EH (cell line): Measurements from ENCODE around the gene TENM4.
A peak's percentile ranks its signal among the peaks of the same experiment; 100 is the strongest.
"Not testable (repeated sequence)": the region's sequence is repeated elsewhere in the genome, so short reads cannot be mapped to it uniquely, and the experiment has no call there.

Experiments
- DNase-seq: peaks from one replicate; pipeline ENCODE4 v3.0.0-alpha.2; 2015; ENCODE audit warnings: low read depth

The TENM4 gene

DNA sequence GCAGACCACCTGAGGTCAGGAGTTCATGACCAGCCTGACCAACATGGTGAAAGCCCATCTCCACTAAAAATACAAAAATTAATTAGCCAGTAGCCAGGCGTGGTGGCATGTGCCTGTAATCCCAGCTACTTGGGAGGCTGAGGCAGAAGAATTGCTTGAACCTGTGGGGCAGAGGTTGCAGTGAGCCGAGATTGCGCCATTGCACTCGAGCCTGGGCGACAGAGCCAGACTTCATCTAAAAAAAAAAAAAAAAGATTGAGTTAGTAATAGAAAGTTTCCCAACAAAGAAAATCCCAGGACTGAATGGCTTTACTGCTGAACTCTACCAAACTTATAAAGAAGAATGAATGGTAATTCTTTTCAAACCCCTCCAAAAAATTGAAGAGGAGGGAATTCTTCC, 803.3 kb downstream of the TENM4 start:
- not testable (repeated sequence) for DNase-seq

DNA sequence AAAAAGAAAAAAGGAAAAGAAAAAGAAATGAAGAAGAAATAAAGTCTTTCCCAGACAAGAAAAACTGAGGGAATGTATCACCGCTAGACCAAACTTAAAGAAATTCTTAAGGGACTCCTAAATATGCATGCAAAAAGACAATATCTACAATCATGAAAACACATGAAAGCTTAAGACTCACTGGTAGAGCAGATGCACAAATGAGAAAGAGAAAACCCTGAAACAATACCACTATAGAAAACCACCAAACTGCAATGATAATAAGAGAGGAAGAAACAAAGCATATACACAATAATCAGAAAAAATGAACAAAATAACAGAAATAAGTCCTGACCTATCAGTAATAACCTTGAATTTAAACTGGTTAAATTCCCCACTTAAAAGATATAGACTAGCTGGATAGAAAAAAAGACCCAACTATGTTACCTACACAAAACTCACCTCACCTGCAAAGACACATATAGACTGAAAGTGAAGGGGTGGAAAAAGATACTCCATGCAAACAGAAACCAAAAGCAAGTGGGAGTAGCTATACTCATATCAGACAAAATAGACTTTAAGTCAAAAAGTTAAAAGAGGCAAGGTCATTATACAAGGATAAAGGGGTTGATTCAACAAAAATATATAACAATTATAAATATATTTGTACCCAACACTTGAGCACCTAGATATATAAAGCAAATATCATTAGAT, 804.9 kb downstream of the TENM4 start:
- DNase-seq, result no peak

DNA sequence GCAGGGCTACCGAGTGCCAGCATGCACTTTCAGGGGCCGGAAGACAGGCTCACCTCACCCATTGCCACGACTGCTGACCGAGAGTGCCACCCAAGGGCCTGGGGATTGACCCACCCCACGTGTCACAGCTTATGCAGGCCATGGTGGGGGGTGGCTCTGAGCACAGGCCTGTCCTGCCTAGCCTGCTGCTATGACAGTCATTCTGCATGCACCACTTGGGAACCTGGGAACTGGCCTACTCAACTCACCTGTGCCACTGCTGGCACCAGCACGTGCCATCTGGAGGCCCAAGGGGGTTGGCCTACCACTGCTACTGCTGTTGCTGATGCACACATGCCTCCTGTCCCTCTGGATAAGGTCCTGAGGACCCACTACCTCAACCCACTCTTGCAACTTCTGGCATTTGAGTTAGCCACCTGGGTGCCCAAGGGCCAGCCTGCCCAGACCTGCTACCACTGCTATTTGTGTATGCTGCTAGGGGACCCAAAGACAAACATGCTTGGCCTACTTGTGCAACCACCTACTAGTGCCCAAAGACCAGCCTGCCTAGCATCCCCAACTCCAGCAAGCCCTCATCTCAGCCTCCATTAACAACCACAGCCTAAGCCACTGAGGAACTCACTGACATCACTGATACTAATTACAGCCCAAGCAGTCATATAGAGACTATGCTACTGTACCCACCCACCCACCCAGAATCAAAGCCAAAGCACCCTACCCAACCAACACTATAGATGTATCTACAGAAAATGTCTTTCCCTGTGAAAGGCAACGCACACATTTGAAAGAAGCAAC, 807.1 kb downstream of the TENM4 start:
- no peak for DNase-seq

DNA sequence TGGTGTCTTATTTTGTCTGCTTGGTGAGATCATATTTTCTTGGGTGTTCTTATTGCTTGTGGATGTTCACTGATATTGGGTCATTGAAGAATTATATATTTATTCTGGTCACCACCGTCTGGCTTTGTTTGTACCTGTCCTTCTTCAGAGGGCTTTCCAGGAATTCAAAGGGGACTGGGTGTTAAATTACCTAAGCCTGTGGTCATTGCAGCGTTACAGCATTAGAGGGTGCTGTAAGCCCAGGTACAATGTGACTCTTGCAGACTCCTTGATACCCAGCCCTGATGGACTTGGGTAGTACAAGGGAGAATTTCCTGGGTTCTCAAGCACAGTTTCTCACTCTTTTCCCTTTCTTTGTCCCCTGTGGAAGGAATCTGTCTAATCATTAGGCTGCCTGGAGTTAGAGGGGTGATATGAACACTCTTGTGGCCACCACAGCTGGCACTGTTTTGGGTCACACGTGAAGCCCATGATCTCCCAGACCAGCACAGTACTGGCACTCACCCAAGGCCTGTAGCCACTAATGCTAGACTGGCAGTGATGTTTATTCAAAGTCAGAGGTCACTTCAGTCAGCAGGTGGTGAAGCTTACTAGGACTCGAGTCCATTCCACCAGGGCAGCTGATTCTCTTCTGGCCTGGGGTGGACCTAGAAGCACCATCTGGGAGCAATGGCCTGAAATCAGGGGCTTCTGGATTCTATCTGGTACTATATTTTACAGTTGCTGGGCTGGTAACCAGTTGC, 810.1 kb downstream of the TENM4 start:
- no peak for DNase-seq

DNA sequence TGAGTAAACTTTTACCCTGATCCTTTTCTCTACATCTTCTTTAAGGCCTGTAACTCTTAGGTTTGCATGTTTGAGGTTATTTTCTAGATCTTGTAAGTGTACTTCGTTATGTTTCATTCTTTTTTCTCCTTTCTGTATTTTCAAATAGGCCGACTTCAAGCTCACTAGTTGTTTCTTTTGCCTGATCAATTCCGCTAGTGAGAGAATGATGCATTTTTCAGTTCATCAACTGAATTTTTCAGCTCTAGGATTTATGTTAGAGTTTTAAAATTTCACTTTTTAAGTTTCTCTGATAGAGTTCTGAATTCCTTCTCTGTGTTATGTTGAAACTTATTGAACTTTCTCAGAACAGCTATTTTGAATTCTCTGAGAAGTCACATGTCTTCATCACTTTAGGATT, 810.7 kb downstream of the TENM4 start:
- DNase-seq, result no peak

DNA sequence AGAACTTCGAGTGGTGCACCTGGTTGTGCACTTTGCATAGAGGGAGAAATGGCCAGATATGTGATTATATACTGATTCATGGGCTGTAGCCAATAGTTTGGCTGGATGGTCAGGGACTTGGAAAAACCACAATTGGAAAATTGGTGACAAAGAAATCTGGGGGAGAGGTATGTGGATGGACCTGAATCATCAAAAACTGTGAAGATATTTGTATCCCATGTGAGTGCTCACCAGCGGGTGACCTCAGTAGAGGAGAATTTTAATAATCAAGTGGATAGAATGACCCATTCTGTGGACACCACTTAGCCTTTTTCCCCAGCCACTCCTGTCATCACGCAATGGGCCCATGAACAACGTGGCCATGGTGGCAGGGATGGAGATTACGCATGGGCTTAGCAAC, 818.2 kb downstream of the TENM4 start:
- no peak for DNase-seq

- DNase-seq, result no peak
Observed at GRCh38 chr11:78620159-78620558, 820.7 kb downstream of the TENM4 start.

DNA sequence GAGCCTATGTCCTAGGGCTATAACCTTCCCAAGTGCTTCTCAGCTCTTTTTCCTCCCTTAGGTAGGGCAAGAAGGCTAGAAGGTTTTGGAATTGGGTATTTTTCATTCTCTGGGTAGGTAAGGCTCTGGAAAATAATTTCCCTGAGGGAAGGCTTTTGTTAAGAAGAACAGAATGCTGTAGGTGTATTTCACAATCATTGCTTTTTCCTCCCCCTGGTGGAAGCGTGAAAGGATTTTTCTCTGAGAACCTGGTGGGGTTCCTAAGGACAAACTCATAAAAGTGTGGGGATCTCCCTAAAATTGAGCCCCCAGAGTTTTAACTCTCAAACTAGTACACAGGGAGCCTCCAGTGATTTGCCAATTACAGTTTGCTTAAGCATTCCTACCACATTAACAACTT, 825.1 kb downstream of the TENM4 start:
- no peak for DNase-seq

GRCh38 chr11:78613378-78613813, 827.4 kb downstream of the TENM4 start:
- DNase-seq, result no peak

DNA sequence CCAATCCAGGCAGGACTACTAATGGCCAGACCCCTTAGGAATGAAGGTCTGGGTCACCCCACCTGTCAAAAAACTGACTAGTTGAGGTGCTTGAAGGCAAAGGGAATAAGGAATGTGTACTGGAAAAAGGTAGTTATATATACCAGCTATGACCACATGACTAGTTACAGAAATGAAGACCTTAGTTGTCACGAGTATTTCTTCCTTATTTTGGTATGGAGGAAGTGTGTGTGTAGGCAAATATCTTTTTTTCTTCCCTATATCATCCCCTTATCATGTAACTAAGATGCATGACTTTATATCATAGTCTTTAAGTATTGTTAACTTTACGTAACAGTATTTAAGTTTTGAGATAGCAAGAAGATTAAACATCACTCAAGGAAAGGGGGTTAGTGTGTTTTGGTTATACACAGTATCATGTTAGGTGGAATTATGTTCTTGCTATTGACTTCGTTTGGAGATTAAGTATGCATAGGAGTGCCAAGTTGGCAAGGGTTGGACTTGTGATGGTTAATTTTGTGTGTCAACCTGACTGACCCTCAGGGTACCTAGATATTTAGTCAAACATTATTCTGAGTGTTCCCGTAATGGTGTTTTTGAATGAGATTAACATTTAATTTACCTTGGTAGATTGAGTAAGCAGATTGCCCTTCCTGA, 828.0 kb downstream of the TENM4 start:
- no peak for DNase-seq

DNA sequence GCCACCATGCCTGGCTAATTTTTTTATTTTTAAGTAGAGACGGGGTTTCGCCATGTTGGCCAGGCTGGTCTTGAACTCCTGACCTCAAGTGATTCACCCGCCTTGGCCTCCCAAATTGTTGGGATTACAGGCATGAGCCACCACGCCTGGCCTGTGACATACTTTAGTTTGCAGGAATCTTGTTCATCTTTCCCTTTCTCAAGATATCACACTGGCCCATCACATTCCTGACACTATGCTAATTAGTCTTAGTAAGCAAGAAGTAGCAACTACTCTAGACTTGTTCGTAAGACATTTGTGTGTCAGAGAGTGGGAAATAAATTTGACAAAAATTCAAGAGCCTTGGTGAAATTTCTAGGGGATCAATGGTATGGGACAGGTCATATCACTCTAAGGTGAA, 831.5 kb downstream of the TENM4 start:
- peak; percentile 18 for DNase-seq

- DNase-seq, result no peak
Observed at GRCh38 chr11:78607696-78608095, 833.1 kb downstream of the TENM4 start.

GRCh38 chr11:78606667-78607066, 834.2 kb downstream of the TENM4 start:
- DNase-seq, result no peak

DNA sequence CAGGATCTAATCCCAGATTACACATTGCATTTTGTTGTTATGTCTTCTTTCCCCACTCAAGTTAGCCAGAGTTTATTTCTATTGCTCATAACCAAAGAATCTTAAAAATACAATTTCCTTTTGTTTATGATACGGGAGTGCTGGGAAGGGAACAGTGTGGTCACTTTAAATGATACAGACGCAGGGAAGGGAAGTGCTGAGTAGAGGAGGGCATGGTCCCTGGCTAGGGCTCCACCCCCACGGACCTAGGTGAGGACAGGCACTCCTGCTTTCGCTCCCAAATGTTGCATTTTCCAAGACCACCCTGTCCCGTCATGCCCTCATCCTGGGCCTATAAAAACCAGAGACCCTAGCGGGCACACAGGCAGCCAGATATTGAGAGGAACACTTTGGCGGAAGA, 835.5 kb downstream of the TENM4 start:
- DNase-seq, result peak; percentile 39

GRCh38 chr11:78603792-78604191, 837.0 kb downstream of the TENM4 start:
- DNase-seq, result no peak
